ENCODE measurements around the gene IFNG. TPM values are rescaled to one million over a fixed set of nuclear protein-coding genes. Genes with fewer than 3 reads are reported as not detected.
A peak's percentile ranks its signal among the peaks of the same experiment; 100 is the strongest.

IFNG gene
- total and polyA plus RNA-seq, 8 donors = 0.38 TPM; not detected in 7

- no peaks in the 10 kb centered on the region for H3K27me3 ChIP-seq
- DNase-seq (no peak), FAIRE-seq (no peak), ATAC-seq (no peak)
- no peaks in the 10 kb centered on the region for H3K36me3 ChIP-seq
- WGBS, 2 donors = 86 to 93% methylated on average over 1 of the region's 1 CpG
- TF ChIP-seq, protein P1, sequence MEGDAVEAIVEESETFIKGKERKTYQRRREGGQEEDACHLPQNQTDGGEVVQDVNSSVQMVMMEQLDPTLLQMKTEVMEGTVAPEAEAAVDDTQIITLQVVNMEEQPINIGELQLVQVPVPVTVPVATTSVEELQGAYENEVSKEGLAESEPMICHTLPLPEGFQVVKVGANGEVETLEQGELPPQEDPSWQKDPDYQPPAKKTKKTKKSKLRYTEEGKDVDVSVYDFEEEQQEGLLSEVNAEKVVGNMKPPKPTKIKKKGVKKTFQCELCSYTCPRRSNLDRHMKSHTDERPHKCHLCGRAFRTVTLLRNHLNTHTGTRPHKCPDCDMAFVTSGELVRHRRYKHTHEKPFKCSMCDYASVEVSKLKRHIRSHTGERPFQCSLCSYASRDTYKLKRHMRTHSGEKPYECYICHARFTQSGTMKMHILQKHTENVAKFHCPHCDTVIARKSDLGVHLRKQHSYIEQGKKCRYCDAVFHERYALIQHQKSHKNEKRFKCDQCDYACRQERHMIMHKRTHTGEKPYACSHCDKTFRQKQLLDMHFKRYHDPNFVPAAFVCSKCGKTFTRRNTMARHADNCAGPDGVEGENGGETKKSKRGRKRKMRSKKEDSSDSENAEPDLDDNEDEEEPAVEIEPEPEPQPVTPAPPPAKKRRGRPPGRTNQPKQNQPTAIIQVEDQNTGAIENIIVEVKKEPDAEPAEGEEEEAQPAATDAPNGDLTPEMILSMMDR (IDR thresholded peaks at IDR 0.05) = no peak
- H3K27ac ChIP-seq = no peak overlapping the region
- H3K4me3 ChIP-seq = no peak overlapping the region
- intact Hi-C loops (cut with DNase I) = no loop called here
- no peaks in the 10 kb centered on the region for H3K4me1 ChIP-seq
- no peaks in the 10 kb centered on the region for H3K9me3 ChIP-seq
Observed at GRCh38 chr12:68169213-68169889, 9.8 kb upstream of the IFNG start.

GRCh38 chr12:68166317-68166831 lies 6.8 kb upstream of the IFNG start:
- WGBS, 2 donors = 49 to 56% methylated on average over 5 of the region's 5 CpGs

DNA sequence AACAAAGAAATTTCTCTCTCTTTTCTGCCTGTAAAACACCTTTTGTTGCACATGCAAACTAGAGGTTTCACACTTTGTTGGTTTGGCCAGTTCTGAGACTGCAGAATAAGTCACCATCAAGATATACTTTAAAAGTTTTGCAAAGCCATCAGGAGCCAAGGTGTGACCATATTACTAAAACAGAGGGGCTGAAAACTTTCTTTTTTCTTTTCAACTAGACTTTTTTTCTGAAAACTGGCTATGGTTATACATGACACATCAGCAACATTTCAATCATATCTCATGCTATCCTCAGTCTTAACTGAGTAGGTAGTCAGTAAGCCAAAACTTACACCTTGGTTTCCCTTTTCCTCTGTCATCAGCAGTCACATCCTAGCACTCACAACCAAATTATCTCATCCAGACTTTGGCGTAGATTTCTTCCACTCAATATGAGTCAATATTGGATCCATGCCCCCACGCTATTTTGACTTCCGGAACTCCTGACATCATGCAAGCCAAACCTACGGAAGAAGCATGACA lies 4.1 kb upstream of the IFNG start:
- TF ChIP-seq, protein P1 (IDR thresholded peaks at IDR 0.05) = no peak
- no peak for ATAC-seq
- no peak for FAIRE-seq
- no peak for DNase-seq
- intact Hi-C loops (cut with DNase I) = no loop called here
- H3K4me3 ChIP-seq = no peak overlapping the region
- no peaks in the 10 kb centered on the region for H3K36me3 ChIP-seq
- H3K27me3 ChIP-seq = no peaks in the 10 kb centered on the region
- H3K4me1 ChIP-seq = no peaks in the 10 kb centered on the region
- H3K27ac ChIP-seq = no peak overlapping the region
- H3K9me3 ChIP-seq = no peaks in the 10 kb centered on the region
- 78 to 81% methylated on average over 4 of the region's 4 CpGs for WGBS, 2 donors

More at GRCh38 chr12:68166317-68166831, 6.8 kb upstream of the IFNG start:
- ATAC-seq (no peak), DNase-seq (no peak), FAIRE-seq (no peak)
- no peaks in the 10 kb centered on the region for H3K36me3 ChIP-seq
- no peaks in the 10 kb centered on the region for H3K27me3 ChIP-seq
- no peak overlapping the region for H3K4me3 ChIP-seq
- no peaks in the 10 kb centered on the region for H3K9me3 ChIP-seq
- TF ChIP-seq, protein P1 (IDR thresholded peaks at IDR 0.05) = no peak
- no peaks in the 10 kb centered on the region for H3K4me1 ChIP-seq
- intact Hi-C loops (cut with DNase I) = no loop called here
- H3K27ac ChIP-seq = no peak overlapping the region

DNA sequence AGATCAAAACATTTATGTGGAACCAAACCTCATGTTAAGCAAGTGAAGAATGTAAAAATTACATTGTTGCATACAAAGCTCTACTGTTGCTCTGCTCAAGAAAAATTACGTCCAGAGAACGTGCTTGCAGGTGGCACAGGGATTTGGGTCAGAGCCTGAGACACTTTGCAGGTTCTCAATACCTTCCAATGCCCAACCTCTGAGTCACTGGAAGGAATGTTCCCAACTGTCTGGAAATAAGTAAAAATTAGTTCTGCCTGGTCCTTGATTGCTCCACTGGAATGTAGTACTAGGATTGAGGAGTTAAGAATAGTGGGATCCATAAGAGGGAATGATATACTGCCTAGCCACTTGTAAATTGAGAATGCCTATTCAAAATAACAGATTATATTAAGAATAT lies 2.8 kb upstream of the IFNG start:
- Histone ChIP-seq H3K36me3 (no peaks in the 10 kb centered on the region), H3K9me3 (no peaks in the 10 kb centered on the region), H3K4me3 (no peak overlapping the region), H3K27ac (no peak overlapping the region), H3K27me3 (no peaks in the 10 kb centered on the region), H3K4me1 (no peaks in the 10 kb centered on the region)
- 66 to 82% methylated on average over 2 of the region's 2 CpGs for WGBS, 2 donors
- FAIRE-seq = no peak
- no peak for ATAC-seq
- intact Hi-C loops (cut with DNase I) = no loop called here
- TF ChIP-seq, protein P1 (IDR thresholded peaks at IDR 0.05) = no peak
- DNase-seq = no peak

GRCh38 chr12:68158432-68158831 lies 1.1 kb downstream of the IFNG start:
- WGBS, 2 donors = 27 to 28% methylated on average over 2 of the region's 2 CpGs
- H3K4me1 ChIP-seq = no peaks in the 10 kb centered on the region
- peak; percentile 13 for FAIRE-seq
- no peak for DNase-seq
- no peaks in the 10 kb centered on the region for H3K27me3 ChIP-seq
- intact Hi-C loops (cut with DNase I) = no loop called here
- H3K9me3 ChIP-seq = no peaks in the 10 kb centered on the region
- peak in 2 of 4 donors; percentile 58 to 65 for ATAC-seq
- H3K4me3 ChIP-seq = no peak overlapping the region
- TF ChIP-seq, protein P1 (IDR thresholded peaks at IDR 0.05) = peak in 2 of 4 donors; percentile 7 to 19
- H3K27ac ChIP-seq = no peak overlapping the region
- no peaks in the 10 kb centered on the region for H3K36me3 ChIP-seq

Measured in pancreas (tissue), 10 donors.